Measurements from ENCODE around the gene TACC2.
A peak's percentile ranks its signal among the peaks of the same experiment; 100 is the strongest.
"Not testable (repeated sequence)": the region's sequence is repeated elsewhere in the genome, so short reads cannot be mapped to it uniquely, and the experiment has no call there.

The TACC2 gene

DNA sequence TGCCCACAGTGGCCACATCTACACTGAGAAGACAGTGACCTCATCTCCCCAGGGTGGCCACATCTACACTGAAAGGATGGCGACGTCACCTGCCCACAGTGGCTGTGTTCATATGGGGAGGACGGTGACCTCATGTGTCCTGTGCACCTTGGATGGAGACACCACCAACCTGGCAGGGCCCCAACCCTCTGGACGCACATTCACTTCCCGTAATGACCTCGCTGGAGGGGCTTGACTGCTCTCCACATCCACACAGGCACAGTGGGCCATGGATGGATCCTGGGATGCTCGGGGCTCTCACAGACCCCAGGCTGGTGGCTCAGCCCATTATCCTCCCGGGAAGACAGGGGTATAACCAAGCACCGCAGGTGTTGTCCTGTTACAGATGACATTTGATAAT is 212.4 kb downstream of the TACC2 start:
- Histone ChIP-seq H3K23ac (ENCODE audit: low read length) (no peak overlapping the region), H3K79me2 (ENCODE audit: control insufficient read depth, insufficient read depth, low read length) (no peaks in the 10 kb centered on the region), H2BK15ac (replicated peaks; ENCODE audit: low read depth) (no peak overlapping the region), H2BK120ac (ENCODE audit: low read depth, low read length) (no peak overlapping the region), H3K27ac (ENCODE audit: low read depth, low read length) (no peak overlapping the region), H3K18ac (ENCODE audit: low read length) (no peak overlapping the region), H3K36me3 (ENCODE audit: control insufficient read depth, insufficient read depth, low read length) (no peaks in the 10 kb centered on the region), H2AK5ac (ENCODE audit: low read length) (no peak overlapping the region), H2BK5ac (ENCODE audit: low read length) (no peak overlapping the region), H3K27me3 (ENCODE audit: insufficient read depth, low read length, poor library complexity) (no peaks in the 10 kb centered on the region), H3K4me1 (ENCODE audit: control insufficient read depth, low read depth, low read length) (no peaks in the 10 kb centered on the region), H4K8ac (ENCODE audit: low read depth, low read length) (no peak overlapping the region), H3K79me1 (ENCODE audit: low read length) (peaks cover 1% of the 10 kb centered on the region), H3K4me2 (ENCODE audit: low read length) (no peak overlapping the region), H3K9ac (ENCODE audit: low read length) (no peak overlapping the region), H3K4me3 (ENCODE audit: low read length) (no peak overlapping the region), H3K4ac (ENCODE audit: low read depth, low read length) (no peak overlapping the region), H3K56ac (ENCODE audit: low read length) (no peak overlapping the region), H4K5ac (ENCODE audit: low read length) (no peak overlapping the region)
- WGBS (ENCODE audit: extremely low coverage, insufficient coverage, low lambda C conversion rate), result no CpG with 5 or more reads among the region's 9 CpGs
- DNase-seq, result no peak

DNA sequence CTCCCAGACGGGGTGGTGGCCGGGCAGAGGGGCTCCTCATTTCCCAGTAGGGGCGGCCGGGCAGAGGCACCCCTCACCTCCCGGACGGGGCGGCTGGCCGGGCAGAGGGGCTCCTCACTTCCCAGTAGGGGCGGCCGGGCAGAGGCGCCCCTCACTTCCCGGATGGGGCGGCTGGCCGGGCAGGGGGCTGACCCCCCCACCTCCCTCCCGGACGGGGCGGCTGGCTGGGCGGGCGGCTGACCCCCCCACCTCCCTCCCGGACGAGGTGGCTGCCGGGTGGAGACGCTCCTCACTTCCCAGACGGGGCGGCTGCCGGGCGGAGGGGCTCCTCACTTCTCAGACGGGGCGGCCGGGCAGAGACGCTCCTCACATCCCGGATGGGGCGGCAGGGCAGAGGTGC is 214.2 kb downstream of the TACC2 start:
- not testable (repeated sequence) for H2BK5ac ChIP-seq (ENCODE audit: low read length); H3K4me1 ChIP-seq (ENCODE audit: control insufficient read depth, low read depth, low read length); H3K18ac ChIP-seq (ENCODE audit: low read length); H3K79me1 ChIP-seq (ENCODE audit: low read length); H2BK15ac ChIP-seq (replicated peaks; ENCODE audit: low read depth); H3K27me3 ChIP-seq (ENCODE audit: insufficient read depth, low read length, poor library complexity); H3K23ac ChIP-seq (ENCODE audit: low read length); H3K4ac ChIP-seq (ENCODE audit: low read depth, low read length); H3K36me3 ChIP-seq (ENCODE audit: control insufficient read depth, insufficient read depth, low read length); DNase-seq; H2BK120ac ChIP-seq (ENCODE audit: low read depth, low read length); H4K8ac ChIP-seq (ENCODE audit: low read depth, low read length); H3K4me2 ChIP-seq (ENCODE audit: low read length); H3K4me3 ChIP-seq (ENCODE audit: low read length); H2AK5ac ChIP-seq (ENCODE audit: low read length); H3K9ac ChIP-seq (ENCODE audit: low read length); H4K5ac ChIP-seq (ENCODE audit: low read length); H3K56ac ChIP-seq (ENCODE audit: low read length); H3K27ac ChIP-seq (ENCODE audit: low read depth, low read length); H3K79me2 ChIP-seq (ENCODE audit: control insufficient read depth, insufficient read depth, low read length)
- no CpG with 5 or more reads among the region's 33 CpGs for WGBS (ENCODE audit: extremely low coverage, insufficient coverage, low lambda C conversion rate)

DNA sequence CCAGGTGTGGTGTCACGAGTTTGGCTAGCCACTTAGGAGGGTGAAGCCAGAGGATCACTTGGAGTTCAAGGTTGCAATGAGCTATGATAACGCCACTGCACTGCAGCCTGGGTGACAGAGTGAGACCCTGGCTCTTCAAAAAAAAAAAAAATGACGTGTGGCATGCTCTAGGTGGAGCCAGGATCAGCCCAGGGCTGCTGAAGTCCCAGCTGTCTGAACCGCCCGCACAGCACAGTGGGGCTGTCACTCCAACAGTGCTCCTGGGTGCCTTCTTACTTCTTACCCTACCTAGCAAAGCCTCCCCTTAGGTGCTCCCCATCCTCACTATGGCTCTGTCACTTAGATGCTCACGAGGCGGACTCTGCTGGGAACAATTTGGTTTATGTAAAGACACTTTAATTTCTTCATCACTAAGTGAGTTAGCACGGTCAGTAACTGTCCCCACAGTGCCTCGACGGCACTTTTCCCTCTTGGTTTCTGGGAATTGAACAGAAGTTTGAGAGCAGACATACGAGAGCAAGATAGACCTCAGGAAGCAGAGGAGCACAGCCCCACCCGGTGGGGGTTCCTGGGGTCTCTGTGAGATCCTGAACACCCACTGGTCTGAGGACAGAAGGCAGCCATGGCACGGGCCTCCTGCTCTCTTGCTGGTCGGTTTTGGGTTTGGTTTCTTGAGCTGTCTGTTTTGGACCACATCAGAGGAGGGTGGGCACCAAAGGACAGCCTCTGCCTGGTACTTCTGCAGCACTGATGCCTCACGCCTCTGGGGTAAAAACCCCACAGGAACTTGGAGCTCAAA is 215.9 kb downstream of the TACC2 start:
- H3K79me1 ChIP-seq (ENCODE audit: low read length), result peaks cover 5% of the 10 kb centered on the region
- no peaks in the 10 kb centered on the region for H3K27me3 ChIP-seq (ENCODE audit: insufficient read depth, low read length, poor library complexity)
- H3K36me3 ChIP-seq (ENCODE audit: control insufficient read depth, insufficient read depth, low read length), result no peaks in the 10 kb centered on the region
- H4K8ac ChIP-seq (ENCODE audit: low read depth, low read length), result no peak overlapping the region
- H2BK15ac ChIP-seq (replicated peaks; ENCODE audit: low read depth), result no peak overlapping the region
- H3K4me1 ChIP-seq (ENCODE audit: control insufficient read depth, low read depth, low read length), result no peaks in the 10 kb centered on the region
- H2BK5ac ChIP-seq (ENCODE audit: low read length), result no peak overlapping the region
- no peak overlapping the region for H3K4me2 ChIP-seq (ENCODE audit: low read length)
- H3K56ac ChIP-seq (ENCODE audit: low read length), result no peak overlapping the region
- WGBS (ENCODE audit: extremely low coverage, insufficient coverage, low lambda C conversion rate), result no CpG with 5 or more reads among the region's 15 CpGs
- H3K79me2 ChIP-seq (ENCODE audit: control insufficient read depth, insufficient read depth, low read length), result no peaks in the 10 kb centered on the region
- DNase-seq, result no peak
- H4K5ac ChIP-seq (ENCODE audit: low read length), result no peak overlapping the region
- H3K18ac ChIP-seq (ENCODE audit: low read length), result no peak overlapping the region
- H3K9ac ChIP-seq (ENCODE audit: low read length), result no peak overlapping the region
- no peak overlapping the region for H3K4me3 ChIP-seq (ENCODE audit: low read length)
- H2AK5ac ChIP-seq (ENCODE audit: low read length), result no peak overlapping the region
- H3K23ac ChIP-seq (ENCODE audit: low read length), result no peak overlapping the region
- H3K4ac ChIP-seq (ENCODE audit: low read depth, low read length), result no peak overlapping the region
- H2BK120ac ChIP-seq (ENCODE audit: low read depth, low read length), result no peak overlapping the region
- no peak overlapping the region for H3K27ac ChIP-seq (ENCODE audit: low read depth, low read length)

DNA sequence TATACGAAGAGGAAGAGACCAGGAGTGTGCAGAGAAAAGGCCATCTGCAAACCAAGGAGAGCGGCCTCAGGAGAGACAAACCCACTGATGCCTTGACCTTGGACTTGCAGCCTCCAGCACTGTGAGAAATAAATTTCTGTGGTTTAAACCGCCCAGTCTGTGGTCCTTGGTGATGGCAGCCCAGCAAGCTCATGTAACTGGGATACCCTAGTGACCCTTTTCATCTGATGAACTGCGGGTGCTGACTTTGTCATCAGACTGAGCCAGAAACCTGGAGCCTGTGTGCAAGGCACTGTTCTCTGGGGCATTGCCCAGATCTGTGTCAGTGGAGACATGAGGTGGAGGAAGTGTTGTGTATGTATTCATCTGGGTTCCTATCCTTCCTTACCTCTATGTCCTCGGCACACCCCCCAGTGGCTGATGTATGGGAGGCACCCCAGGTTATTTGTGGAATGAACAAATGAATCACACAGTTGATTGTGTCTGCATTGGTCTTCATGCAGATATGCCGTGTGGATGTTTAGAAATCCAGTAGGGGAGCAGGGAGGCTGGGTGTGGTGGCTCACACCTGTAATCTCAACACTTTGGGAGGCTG is 217.6 kb downstream of the TACC2 start:
- Histone ChIP-seq H4K5ac (ENCODE audit: low read length) (no peak overlapping the region), H3K4me2 (ENCODE audit: low read length) (no peak overlapping the region), H3K36me3 (ENCODE audit: control insufficient read depth, insufficient read depth, low read length) (no peaks in the 10 kb centered on the region), H3K9ac (ENCODE audit: low read length) (no peak overlapping the region), H4K8ac (ENCODE audit: low read depth, low read length) (no peak overlapping the region), H3K27ac (ENCODE audit: low read depth, low read length) (no peak overlapping the region), H3K18ac (ENCODE audit: low read length) (no peak overlapping the region), H2BK5ac (ENCODE audit: low read length) (no peak overlapping the region), H3K23ac (ENCODE audit: low read length) (no peak overlapping the region), H3K56ac (ENCODE audit: low read length) (no peak overlapping the region), H2BK120ac (ENCODE audit: low read depth, low read length) (no peak overlapping the region), H3K4ac (ENCODE audit: low read depth, low read length) (no peak overlapping the region), H2AK5ac (ENCODE audit: low read length) (no peak overlapping the region), H2BK15ac (replicated peaks; ENCODE audit: low read depth) (no peak overlapping the region), H3K79me1 (ENCODE audit: low read length) (peaks cover 5% of the 10 kb centered on the region), H3K4me3 (ENCODE audit: low read length) (no peak overlapping the region), H3K27me3 (ENCODE audit: insufficient read depth, low read length, poor library complexity) (no peaks in the 10 kb centered on the region), H3K79me2 (ENCODE audit: control insufficient read depth, insufficient read depth, low read length) (no peaks in the 10 kb centered on the region), H3K4me1 (ENCODE audit: control insufficient read depth, low read depth, low read length) (no peaks in the 10 kb centered on the region)
- WGBS (ENCODE audit: extremely low coverage, insufficient coverage, low lambda C conversion rate), result no CpG with 5 or more reads among the region's 6 CpGs
- DNase-seq, result peak; percentile 29

DNA sequence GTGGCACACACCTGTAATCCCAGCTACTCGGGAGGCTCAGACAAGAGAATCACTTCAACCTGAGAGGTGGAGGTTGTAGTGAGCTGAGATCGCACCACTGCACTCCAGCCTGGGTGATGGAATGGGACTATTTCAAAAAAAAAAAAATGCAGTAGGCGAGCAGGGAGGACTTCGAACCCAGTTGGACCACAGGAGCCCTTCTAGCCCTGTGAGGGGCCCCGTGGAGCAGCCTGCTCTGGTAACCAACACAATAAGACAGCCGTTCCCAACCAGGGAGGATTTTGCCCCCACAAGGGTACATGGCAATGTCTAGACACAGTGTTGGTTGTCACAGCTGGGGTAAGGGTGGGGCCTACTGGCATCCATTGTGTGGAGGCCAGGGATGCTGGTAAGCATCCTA is 218.2 kb downstream of the TACC2 start:
- no peaks in the 10 kb centered on the region for H3K4me1 ChIP-seq (ENCODE audit: control insufficient read depth, low read depth, low read length)
- H3K79me2 ChIP-seq (ENCODE audit: control insufficient read depth, insufficient read depth, low read length), result no peaks in the 10 kb centered on the region
- H3K27ac ChIP-seq (ENCODE audit: low read depth, low read length), result no peak overlapping the region
- H4K8ac ChIP-seq (ENCODE audit: low read depth, low read length), result no peak overlapping the region
- peaks cover 5% of the 10 kb centered on the region for H3K79me1 ChIP-seq (ENCODE audit: low read length)
- H3K36me3 ChIP-seq (ENCODE audit: control insufficient read depth, insufficient read depth, low read length), result no peaks in the 10 kb centered on the region
- H3K4ac ChIP-seq (ENCODE audit: low read depth, low read length), result no peak overlapping the region
- DNase-seq, result no peak
- no peak overlapping the region for H3K56ac ChIP-seq (ENCODE audit: low read length)
- H3K9ac ChIP-seq (ENCODE audit: low read length), result no peak overlapping the region
- no peaks in the 10 kb centered on the region for H3K27me3 ChIP-seq (ENCODE audit: insufficient read depth, low read length, poor library complexity)
- no peak overlapping the region for H3K4me3 ChIP-seq (ENCODE audit: low read length)
- no peak overlapping the region for H4K5ac ChIP-seq (ENCODE audit: low read length)
- no peak overlapping the region for H3K23ac ChIP-seq (ENCODE audit: low read length)
- no CpG with 5 or more reads among the region's 6 CpGs for WGBS (ENCODE audit: extremely low coverage, insufficient coverage, low lambda C conversion rate)
- H2BK5ac ChIP-seq (ENCODE audit: low read length), result no peak overlapping the region
- no peak overlapping the region for H2AK5ac ChIP-seq (ENCODE audit: low read length)
- no peak overlapping the region for H2BK15ac ChIP-seq (replicated peaks; ENCODE audit: low read depth)
- H3K4me2 ChIP-seq (ENCODE audit: low read length), result no peak overlapping the region
- H3K18ac ChIP-seq (ENCODE audit: low read length), result no peak overlapping the region
- no peak overlapping the region for H2BK120ac ChIP-seq (ENCODE audit: low read depth, low read length)

Data from mesendoderm (in vitro differentiated cells).